Hepatocyte (in vitro differentiated cells): Measurements from ENCODE around the gene ADCY1. TPM values are rescaled to one million over a fixed set of nuclear protein-coding genes. Genes with fewer than 3 reads are reported as not detected.

ENCODE experiments used
- DNase-seq: peaks from one replicate; pipeline ENCODE4 v3.0.0-alpha.2; 2016; ENCODE audit warnings: low spot score
- H2AFZ ChIP-seq: fragments of 200-600 bp; sonication (generic); 2 replicates; pipeline ENCODE4 v1.6.0; 2016; ENCODE audit warnings: antibody characterized with exemption, mild to moderate bottlenecking
- H3K27ac ChIP-seq: fragments of 200-600 bp; sonication (generic); 2 replicates; pipeline ENCODE4 v1.5.1; 2016; ENCODE audit warnings: mild to moderate bottlenecking
- H3K27me3 ChIP-seq: fragments of 200-600 bp; sonication (generic); 2 replicates; pipeline ENCODE4 v1.6.1; 2016
- H3K36me3 ChIP-seq: fragments of 200-600 bp; sonication (generic); replicated peaks from 2 replicates; pipeline ENCODE4 v1.5.1; 2016; ENCODE audit warnings: low read depth; ENCODE audit not compliant: insufficient read depth
- H3K4me1 ChIP-seq: fragments of 200-600 bp; sonication (generic); 2 replicates; pipeline ENCODE4 v1.5.1; 2016; ENCODE audit warnings: mild to moderate bottlenecking, moderate library complexity; ENCODE audit not compliant: insufficient read depth
- H3K4me2 ChIP-seq: fragments of 200-600 bp; sonication (generic); 2 replicates; pipeline ENCODE4 v1.6.0; 2016
- H3K4me3 ChIP-seq: fragments of 200-600 bp; sonication (generic); 2 replicates; pipeline ENCODE4 v1.5.1; 2016; ENCODE audit warnings: mild to moderate bottlenecking
- H3K79me2 ChIP-seq: fragments of 200-600 bp; sonication (generic); 2 replicates; pipeline ENCODE4 v1.6.0; 2017; ENCODE audit warnings: mild to moderate bottlenecking
- H3K9me2 ChIP-seq: fragments of 200-600 bp; sonication (generic); replicated peaks from 2 replicates; pipeline ENCODE4 v1.6.0; 2017; ENCODE audit warnings: mild to moderate bottlenecking; ENCODE audit not compliant: insufficient read depth
- H3K9me3 ChIP-seq: fragments of 200-600 bp; sonication (generic); 2 replicates; pipeline ENCODE4 v1.5.1; 2016; ENCODE audit warnings: low read depth, mild to moderate bottlenecking
- H4K20me1 ChIP-seq: fragments of 200-600 bp; sonication (generic); 2 replicates; pipeline ENCODE4 v1.6.0; 2016; ENCODE audit warnings: mild to moderate bottlenecking; ENCODE audit not compliant: insufficient read depth, poor library complexity, severe bottlenecking
- EZH2 ChIP-seq: fragments of 200-600 bp; sonication (generic); IDR thresholded peaks from 2 replicates; pipeline ENCODE4 v1.6.1; 2016; ENCODE audit warnings: antibody characterized with exemption, mild to moderate bottlenecking, borderline replicate concordance
- EZH2phosphoT487 ChIP-seq: fragments of 200-600 bp; sonication (generic); IDR thresholded peaks from one replicate; pipeline ENCODE4 v1.6.1; 2018; ENCODE audit warnings: antibody characterized with exemption, mild to moderate bottlenecking, low read depth, moderate library complexity; ENCODE audit not compliant: unreplicated experiment, severe bottlenecking
- WGBS: methylation state at CpG from one replicate; pipeline ENCODE4 v1.1.6; 2016; ENCODE audit warnings: low lambda C conversion rate; ENCODE audit errors: missing lambda C conversion rate; 5-methylcytosine and 5-hydroxymethylcytosine counted together
- polyA plus RNA-seq: library from polyadenylated mRNA; unstranded; fragments of >200 nt; fragmentation: Nextera tagmentation; extraction: Ambion mirVana; gene quantifications from 2 replicates; pipeline ENCODE4 v1.2.1, GENCODE V29; 2016
- total RNA-seq: library from RNA; depleted of rRNA; stranded (reverse); fragments of >200 nt; gene quantifications from 2 replicates; pipeline ENCODE4 v1.2.3, GENCODE V29; 2014
- TF ChIP-seq, protein P1 (sequence below): fragments of 200-600 bp; sonication (generic); IDR thresholded peaks from 2 replicates; pipeline ENCODE4 v1.5.1; 2016; ENCODE audit warnings: antibody characterized with exemption, mild to moderate bottlenecking; ENCODE audit not compliant: poor library complexity

The ADCY1 gene
- 2.9 and 3.0 TPM in 2 replicates for total RNA-seq
- polyA plus RNA-seq, result 1.3 and 4.0 TPM in 2 replicates

DNA sequence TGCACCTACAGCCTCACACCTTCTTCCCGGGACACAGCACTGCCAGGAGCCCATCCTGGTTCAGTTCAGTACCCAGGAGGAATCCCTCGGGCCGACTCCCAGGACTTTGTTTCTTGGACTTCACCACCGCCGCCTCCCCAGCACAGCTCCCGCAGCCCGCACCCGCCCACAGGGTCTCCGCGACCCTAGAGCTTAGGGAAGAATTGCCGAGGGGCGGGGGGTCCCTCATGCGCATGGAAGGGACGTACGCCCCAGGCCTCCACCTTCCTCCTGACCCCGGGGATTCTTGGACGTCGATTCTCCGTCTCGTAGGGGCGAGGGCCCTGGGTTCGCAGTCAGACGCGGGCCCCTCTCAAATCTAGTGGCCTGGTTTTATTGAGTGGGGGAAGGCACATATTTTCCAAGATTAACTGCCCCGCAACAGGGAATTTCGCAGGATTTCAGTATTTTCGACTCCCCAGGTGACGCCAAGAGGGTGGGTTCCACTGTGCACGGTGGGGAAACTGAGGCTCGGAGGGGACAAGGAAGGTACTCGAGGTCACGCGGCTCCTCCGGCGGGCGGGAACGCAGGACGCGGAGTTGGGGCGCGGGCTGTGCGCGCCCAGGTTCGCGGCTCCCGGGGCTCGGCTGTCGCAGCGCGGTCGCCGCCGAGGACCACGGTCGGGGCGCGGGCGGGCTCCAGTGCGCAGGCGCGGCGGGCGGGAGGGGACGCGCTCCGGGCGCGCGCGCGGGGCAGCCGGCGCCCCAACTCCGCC is at the start of gene ADCY1:
Gene ADCY1, plus strand, starts transcription at position 708 of the 755 bp plus-strand sequence. CDS start 176 bp downstream, outside the sequence.
- Histone ChIP-seq H3K9me3 (no peaks in the 10 kb centered on the region), H2AFZ (peak within 1 kb of the TSS; percentile 71), H3K4me3 (peak within 1 kb of the TSS; percentile 52), H3K27me3 (peaks cover 65% of the 10 kb centered on the region), H4K20me1 (no peaks in the 10 kb centered on the region), H3K27ac (no peak within 1 kb of the TSS), H3K9me2 (no peaks in the 10 kb centered on the region), H3K4me2 (peak within 1 kb of the TSS; percentile 100), H3K36me3 (no peaks in the 10 kb centered on the region), H3K4me1 (peaks cover 12% of the 10 kb centered on the region), H3K79me2 (no peaks in the 10 kb centered on the region)
- DNase-seq, result peak; percentile 68
- 14% methylated on average over 54 of the region's 74 CpGs for WGBS
- TF ChIP-seq, protein P1, sequence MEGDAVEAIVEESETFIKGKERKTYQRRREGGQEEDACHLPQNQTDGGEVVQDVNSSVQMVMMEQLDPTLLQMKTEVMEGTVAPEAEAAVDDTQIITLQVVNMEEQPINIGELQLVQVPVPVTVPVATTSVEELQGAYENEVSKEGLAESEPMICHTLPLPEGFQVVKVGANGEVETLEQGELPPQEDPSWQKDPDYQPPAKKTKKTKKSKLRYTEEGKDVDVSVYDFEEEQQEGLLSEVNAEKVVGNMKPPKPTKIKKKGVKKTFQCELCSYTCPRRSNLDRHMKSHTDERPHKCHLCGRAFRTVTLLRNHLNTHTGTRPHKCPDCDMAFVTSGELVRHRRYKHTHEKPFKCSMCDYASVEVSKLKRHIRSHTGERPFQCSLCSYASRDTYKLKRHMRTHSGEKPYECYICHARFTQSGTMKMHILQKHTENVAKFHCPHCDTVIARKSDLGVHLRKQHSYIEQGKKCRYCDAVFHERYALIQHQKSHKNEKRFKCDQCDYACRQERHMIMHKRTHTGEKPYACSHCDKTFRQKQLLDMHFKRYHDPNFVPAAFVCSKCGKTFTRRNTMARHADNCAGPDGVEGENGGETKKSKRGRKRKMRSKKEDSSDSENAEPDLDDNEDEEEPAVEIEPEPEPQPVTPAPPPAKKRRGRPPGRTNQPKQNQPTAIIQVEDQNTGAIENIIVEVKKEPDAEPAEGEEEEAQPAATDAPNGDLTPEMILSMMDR, result no peak
- TF ChIP-seq EZH2phosphoT487, result peak; percentile 40

- no peak overlapping the region for H2AFZ ChIP-seq
- 76% methylated on average over 5 of the region's 5 CpGs for WGBS
These were observed 49.7 kb upstream of the ADCY1 start for GRCh38 chr7:45524445-45524844.

DNA sequence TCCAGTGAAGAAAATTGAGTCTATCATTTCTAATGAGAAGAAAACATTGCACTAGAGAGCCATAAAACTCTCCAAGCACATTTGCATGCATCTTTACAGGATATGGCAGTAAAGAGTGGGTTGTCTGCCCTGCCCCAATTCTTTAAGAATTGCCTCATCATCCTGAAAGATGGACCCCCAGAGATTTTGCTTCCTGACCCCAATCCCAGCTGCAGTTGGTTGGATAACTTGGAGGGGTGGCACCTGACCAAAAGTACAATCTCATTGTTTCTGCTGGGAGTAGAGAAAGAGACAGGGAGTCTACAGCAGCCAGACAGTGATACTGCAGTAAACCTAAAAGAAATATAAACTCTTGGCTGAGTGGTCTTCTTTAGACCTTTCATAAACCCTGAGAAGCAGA is 49.1 kb upstream of the ADCY1 start:
- no peak for TF ChIP-seq EZH2
- TF ChIP-seq, protein P1, result no peak
- no peak for TF ChIP-seq EZH2phosphoT487
- Histone ChIP-seq H3K9me3 (no peaks in the 10 kb centered on the region), H3K4me1 (no peaks in the 10 kb centered on the region), H3K27ac (no peak overlapping the region), H3K4me3 (no peak overlapping the region), H3K36me3 (no peaks in the 10 kb centered on the region), H4K20me1 (no peaks in the 10 kb centered on the region), H2AFZ (no peak overlapping the region), H3K4me2 (no peak overlapping the region), H3K79me2 (no peaks in the 10 kb centered on the region), H3K9me2 (no peaks in the 10 kb centered on the region), H3K27me3 (no peaks in the 10 kb centered on the region)
- DNase-seq, result no peak

More at GRCh38 chr7:45524445-45524844, 49.7 kb upstream of the ADCY1 start:
- H3K4me2 ChIP-seq, result no peak overlapping the region
- H3K4me3 ChIP-seq, result no peak overlapping the region
- H3K9me2 ChIP-seq, result no peaks in the 10 kb centered on the region
- no peaks in the 10 kb centered on the region for H4K20me1 ChIP-seq
- no peaks in the 10 kb centered on the region for H3K79me2 ChIP-seq
- no peak overlapping the region for H3K27ac ChIP-seq
- no peaks in the 10 kb centered on the region for H3K4me1 ChIP-seq
- TF ChIP-seq, protein P1, result no peak
- TF ChIP-seq EZH2 (no peak), EZH2phosphoT487 (no peak)
- DNase-seq, result no peak
- no peaks in the 10 kb centered on the region for H3K36me3 ChIP-seq
- no peaks in the 10 kb centered on the region for H3K9me3 ChIP-seq
- H3K27me3 ChIP-seq, result no peaks in the 10 kb centered on the region
